ENCODE measurements around the gene TRMO. TPM values are rescaled to one million over a fixed set of nuclear protein-coding genes. Genes with fewer than 3 reads are reported as not detected.

The TRMO gene
- total and polyA plus RNA-seq, 2 of the 8 experiments (the other 6 are each of a cell fraction or from before 2014, with no cell fraction given): 4.6 to 5.6 TPM

GRCh38 chr9:97907046-97907445 is 15.3 kb downstream of the TRMO start:
- DNase-seq (ENCODE audit: low read depth in 1 of 2, low spot score in 2 of 2): no peak
- Histone ChIP-seq H3K9me3 (ENCODE audit: insufficient read depth in 2 of 2, low read depth in 1 of 2, low read length in 1 of 2) (no peaks in the 10 kb centered on the region), H2BK12ac (ENCODE audit: low read depth, low read length) (no peak overlapping the region), H3K14ac (ENCODE audit: insufficient read length) (no peak overlapping the region), H2BK20ac (ENCODE audit: low read length) (no peak overlapping the region), H4K8ac (ENCODE audit: extremely low read depth, insufficient read depth, low read length) (no peak overlapping the region), H2BK15ac (ENCODE audit: low read length) (no peak overlapping the region), H4K20me1 (replicated peaks in 1 of 2; ENCODE audit: control insufficient read depth in 1 of 2, insufficient read depth in 2 of 2, low read length in 2 of 2) (peaks cover 0 to 3% of the 10 kb centered on the region in 2 experiments), H2AK5ac (ENCODE audit: low read depth, low read length) (no peak overlapping the region), H2BK120ac (replicated peaks; ENCODE audit: low read depth, low read length) (no peak overlapping the region), H3K27ac (ENCODE audit: low read depth, low read length) (no peak overlapping the region), H3K79me1 (ENCODE audit: low read depth, low read length) (peaks cover 3% of the 10 kb centered on the region; the same call in 1 of the 2 replicates), H4K5ac (ENCODE audit: insufficient read length, low read depth, low read length) (no peak overlapping the region), H3K23me2 (ENCODE audit: low read depth, low read length) (no peaks in the 10 kb centered on the region), H3K18ac (ENCODE audit: extremely low read depth, low read length) (no peak overlapping the region), H3K4ac (replicated peaks; ENCODE audit: insufficient read length, low read depth, low read length) (no peak overlapping the region), H3K4me3 (ENCODE audit: extremely low read depth in 1 of 4, insufficient read depth in 2 of 4, low read depth in 3 of 4, low read length in 4 of 4) (no peak overlapping the region), H3K36me3 (ENCODE audit: control insufficient read depth in 2 of 4, insufficient read depth in 4 of 4, low read length in 3 of 4) (peaks cover 0 to 4% (median 1%) of the 10 kb centered on the region in 4 experiments; a peak in 3 of 8 replicates), H3K27me3 (replicated peaks in 1 of 4; ENCODE audit: control insufficient read depth in 3 of 4, extremely low read depth in 1 of 4, insufficient read depth in 3 of 4, low read length in 3 of 4) (no peaks in the 10 kb centered on the region), H2AFZ (ENCODE audit: low read length) (no peak overlapping the region), H3K56ac (replicated peaks; ENCODE audit: insufficient read length, low read depth, low read length) (no peak overlapping the region), H3K9ac (replicated peaks in 1 of 4; ENCODE audit: extremely low read depth in 1 of 4, low read depth in 3 of 4, low read length in 3 of 4) (no peak overlapping the region), H3K79me2 (ENCODE audit: control insufficient read depth in 1 of 2, insufficient read depth in 2 of 2, low read length in 2 of 2) (no peaks in the 10 kb centered on the region), H3K4me2 (ENCODE audit: insufficient read depth in 1 of 2, low read depth in 2 of 2, low read length in 2 of 2) (no peak overlapping the region), H2BK5ac (ENCODE audit: low read depth, low read length) (no peak overlapping the region), H3K4me1 (replicated peaks in 1 of 4; ENCODE audit: control insufficient read depth in 3 of 4, insufficient read depth in 4 of 4, low read length in 3 of 4) (no peaks in the 10 kb centered on the region), H4K91ac (replicated peaks; ENCODE audit: insufficient read length, low read length) (no peak overlapping the region), H3K23ac (ENCODE audit: insufficient read length) (no peak overlapping the region)
- FAIRE-seq: no peak
- ChIA-PET CTCF (ENCODE audit: partially characterized antibody) (interaction anchor here (0.5 to 1.3 kb wide), 5 partner anchors 9 to 17 kb away, joined by 3 to 6 read pairs (median 4); no protein-coding TSS in a partner anchor), POLR2A (ENCODE audit: partially characterized antibody) (no interaction called here)
- 93% methylated on average over 3 of the region's 3 CpGs; no CpG with 5 or more reads in 1 of the 2 experiments for WGBS, 2 experiments (ENCODE audit: extremely low coverage in 1 of 2, insufficient coverage in 1 of 2, insufficient read length in 1 of 2, insufficient replicate concordance in 2 of 2, low coverage in 1 of 2, low lambda C conversion rate in 2 of 2, missing lambda C conversion rate in 1 of 2)
- TF ChIP-seq SIX5 (IDR thresholded peaks at IDR 0.05; ENCODE audit: low read depth, low read length): no peak
- TF ChIP-seq FOSL1 (IDR thresholded peaks at IDR 0.05; ENCODE audit: insufficient read depth, low read depth, low read length): no peak
- no peak for TF ChIP-seq BCL11A (IDR thresholded peaks at IDR 0.05; ENCODE audit: low read depth in 2 of 2, low read length in 2 of 2)
- no peak for TF ChIP-seq SIN3A (conservative IDR thresholded peaks at IDR 0.05 in 1 of 2, IDR thresholded peaks at IDR 0.05 in 1 of 2; ENCODE audit: low read depth in 1 of 2, low read length in 2 of 2)
- no peak for TF ChIP-seq NANOG (IDR thresholded peaks at IDR 0.05; ENCODE audit: insufficient read depth, low read depth, low read length, poor library complexity, severe bottlenecking)
- TF ChIP-seq RXRA (IDR thresholded peaks at IDR 0.05; ENCODE audit: insufficient read depth, low read depth, low read length): no peak
- TF ChIP-seq EGR1 (IDR thresholded peaks at IDR 0.05; ENCODE audit: borderline replicate concordance, low read depth, low read length): no peak
- no peak for TF ChIP-seq BACH1 (IDR thresholded peaks at IDR 0.05; ENCODE audit: low read length)
- no peak for TF ChIP-seq EP300 (IDR thresholded peaks at IDR 0.05; ENCODE audit: borderline replicate concordance in 1 of 2, low read depth in 2 of 2, low read length in 2 of 2)
- no peak for TF ChIP-seq GTF2F1 (IDR thresholded peaks at IDR 0.05; ENCODE audit: borderline replicate concordance, low read depth, low read length)
- TF ChIP-seq, protein P1, sequence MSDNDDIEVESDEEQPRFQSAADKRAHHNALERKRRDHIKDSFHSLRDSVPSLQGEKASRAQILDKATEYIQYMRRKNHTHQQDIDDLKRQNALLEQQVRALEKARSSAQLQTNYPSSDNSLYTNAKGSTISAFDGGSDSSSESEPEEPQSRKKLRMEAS (IDR thresholded peaks at IDR 0.05): no peak
- TF ChIP-seq POLR2AphosphoS5 (IDR thresholded peaks at IDR 0.05; ENCODE audit: low read depth, low read length): no peak

All from H1 (cell line).